ENCODE results near the gene HLA-DMB. TPM values are rescaled to one million over a fixed set of nuclear protein-coding genes. Genes with fewer than 3 reads are reported as not detected.

The HLA-DMB gene
- total and polyA plus RNA-seq, 2 donors (not counting 1 experiment from before 2014, with no cell fraction given), result 0.28 to 0.83 TPM

DNA sequence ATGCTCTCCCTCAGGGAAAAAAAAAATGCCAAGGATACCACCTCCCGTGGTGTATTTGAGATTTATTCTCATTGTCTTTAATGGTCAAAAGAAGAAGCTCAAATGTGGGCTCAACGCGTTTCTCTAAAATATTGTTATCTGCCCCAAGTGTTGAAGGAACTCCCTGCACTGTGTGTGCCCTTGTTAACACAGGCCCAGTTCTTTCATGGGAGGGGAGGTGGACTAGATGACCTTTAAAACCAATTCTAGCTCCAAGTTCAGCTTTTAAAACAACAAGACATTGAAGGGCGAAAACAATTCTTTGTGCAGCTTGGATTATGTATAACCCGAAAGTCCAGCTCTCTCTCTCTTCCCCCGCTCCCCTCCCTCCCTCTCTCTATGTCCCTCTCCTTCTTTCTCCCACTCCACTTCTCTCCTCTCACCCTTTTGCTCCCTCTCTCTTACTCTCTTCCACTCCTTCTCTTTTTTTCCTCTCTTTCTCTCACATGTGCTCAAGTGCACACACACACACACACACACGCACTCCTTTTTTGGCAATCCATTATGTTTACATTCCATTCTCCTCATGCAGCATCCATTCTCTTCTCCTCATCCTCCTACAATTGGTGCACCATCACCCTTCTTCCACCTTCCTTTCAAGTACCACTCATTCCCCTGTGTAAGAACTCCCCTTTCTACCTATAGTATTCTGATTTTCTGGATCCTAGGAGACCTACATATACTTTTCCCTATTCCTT lies 8.5 kb downstream of the HLA-DMB start:
- no peaks in the 10 kb centered on the region for H3K36me3 ChIP-seq (ENCODE audit: control insufficient read depth, insufficient read depth, low read length)
- H3K4me1 ChIP-seq (ENCODE audit: control insufficient read depth, extremely low read depth, insufficient read depth, low read length), result no peaks in the 10 kb centered on the region
- DNase-seq (ENCODE audit: low read depth in 2 of 2), result peak; percentile 21 to 55
- H2AFZ ChIP-seq (ENCODE audit: low read length), result no peak overlapping the region
- no peaks in the 10 kb centered on the region for H3K79me2 ChIP-seq (ENCODE audit: control insufficient read depth, insufficient read depth, low read length)
- no peaks in the 10 kb centered on the region for H4K20me1 ChIP-seq (ENCODE audit: control insufficient read depth, extremely low read depth, insufficient read depth, low read length)
- no peak overlapping the region for H3K4me2 ChIP-seq (ENCODE audit: extremely low read depth, insufficient read depth, low read length)
- H3K4me3 ChIP-seq (replicated peaks in 1 of 4; ENCODE audit: control extremely low read depth in 1 of 4, insufficient read depth in 1 of 4, low read depth in 3 of 4, low read length in 4 of 4), result no peak overlapping the region
- no peaks in the 10 kb centered on the region for H3K9me3 ChIP-seq (ENCODE audit: control insufficient read depth, insufficient read depth, low read depth, low read length)
- TF ChIP-seq, protein P1, sequence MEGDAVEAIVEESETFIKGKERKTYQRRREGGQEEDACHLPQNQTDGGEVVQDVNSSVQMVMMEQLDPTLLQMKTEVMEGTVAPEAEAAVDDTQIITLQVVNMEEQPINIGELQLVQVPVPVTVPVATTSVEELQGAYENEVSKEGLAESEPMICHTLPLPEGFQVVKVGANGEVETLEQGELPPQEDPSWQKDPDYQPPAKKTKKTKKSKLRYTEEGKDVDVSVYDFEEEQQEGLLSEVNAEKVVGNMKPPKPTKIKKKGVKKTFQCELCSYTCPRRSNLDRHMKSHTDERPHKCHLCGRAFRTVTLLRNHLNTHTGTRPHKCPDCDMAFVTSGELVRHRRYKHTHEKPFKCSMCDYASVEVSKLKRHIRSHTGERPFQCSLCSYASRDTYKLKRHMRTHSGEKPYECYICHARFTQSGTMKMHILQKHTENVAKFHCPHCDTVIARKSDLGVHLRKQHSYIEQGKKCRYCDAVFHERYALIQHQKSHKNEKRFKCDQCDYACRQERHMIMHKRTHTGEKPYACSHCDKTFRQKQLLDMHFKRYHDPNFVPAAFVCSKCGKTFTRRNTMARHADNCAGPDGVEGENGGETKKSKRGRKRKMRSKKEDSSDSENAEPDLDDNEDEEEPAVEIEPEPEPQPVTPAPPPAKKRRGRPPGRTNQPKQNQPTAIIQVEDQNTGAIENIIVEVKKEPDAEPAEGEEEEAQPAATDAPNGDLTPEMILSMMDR (conservative IDR thresholded peaks at IDR 0.05 in 1 of 2, IDR thresholded peaks at IDR 0.05 in 1 of 2; ENCODE audit: low read depth in 1 of 2, low read length in 2 of 2), result no peak
- TF ChIP-seq EZH2 (IDR thresholded peaks at IDR 0.05; ENCODE audit: low read length, missing control alignments), result no peak
- H3K9ac ChIP-seq (ENCODE audit: insufficient read depth, low read length), result no peak overlapping the region
- H3K27ac ChIP-seq (ENCODE audit: insufficient read depth, low read length), result no peak overlapping the region
- H3K27me3 ChIP-seq (ENCODE audit: control insufficient read depth, insufficient read depth, low read length), result peaks cover 18% of the 10 kb centered on the region

DNA sequence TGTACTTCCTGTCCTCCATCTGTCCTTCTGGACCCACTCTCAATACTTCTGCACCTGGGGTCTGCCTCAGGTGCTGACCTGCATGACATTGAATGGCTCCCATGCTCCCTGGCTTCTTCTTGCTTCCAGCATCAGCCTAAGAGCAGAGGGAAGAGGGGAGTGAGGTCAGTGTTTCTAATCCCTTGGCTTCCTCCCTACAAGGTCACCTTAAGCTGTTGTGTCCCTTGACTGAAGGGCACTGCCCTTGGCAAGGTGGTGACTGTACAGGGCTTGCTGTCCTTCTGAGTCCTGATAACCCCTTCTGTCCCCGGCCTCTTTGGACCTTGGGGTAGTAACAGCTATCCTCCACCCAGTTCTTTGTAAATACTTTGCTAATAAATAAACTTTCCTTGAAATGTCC lies 9.6 kb downstream of the HLA-DMB start:
- Histone ChIP-seq H3K9ac (ENCODE audit: insufficient read depth, low read length) (no peak overlapping the region), H3K4me2 (ENCODE audit: extremely low read depth, insufficient read depth, low read length) (no peak overlapping the region), H3K4me3 (replicated peaks in 1 of 4; ENCODE audit: control extremely low read depth in 1 of 4, insufficient read depth in 1 of 4, low read depth in 3 of 4, low read length in 4 of 4) (no peak overlapping the region), H3K27me3 (ENCODE audit: control insufficient read depth, insufficient read depth, low read length) (peaks cover 8% of the 10 kb centered on the region), H4K20me1 (ENCODE audit: control insufficient read depth, extremely low read depth, insufficient read depth, low read length) (no peaks in the 10 kb centered on the region), H3K79me2 (ENCODE audit: control insufficient read depth, insufficient read depth, low read length) (no peaks in the 10 kb centered on the region), H3K36me3 (ENCODE audit: control insufficient read depth, insufficient read depth, low read length) (no peaks in the 10 kb centered on the region), H3K4me1 (ENCODE audit: control insufficient read depth, extremely low read depth, insufficient read depth, low read length) (no peaks in the 10 kb centered on the region), H3K27ac (ENCODE audit: insufficient read depth, low read length) (no peak overlapping the region), H3K9me3 (ENCODE audit: control insufficient read depth, insufficient read depth, low read depth, low read length) (no peaks in the 10 kb centered on the region), H2AFZ (ENCODE audit: low read length) (no peak overlapping the region)
- TF ChIP-seq, protein P1 (conservative IDR thresholded peaks at IDR 0.05 in 1 of 2, IDR thresholded peaks at IDR 0.05 in 1 of 2; ENCODE audit: low read depth in 1 of 2, low read length in 2 of 2), result no peak
- no peak for TF ChIP-seq EZH2 (IDR thresholded peaks at IDR 0.05; ENCODE audit: low read length, missing control alignments)
- no peak for DNase-seq (ENCODE audit: low read depth in 2 of 2)

DNA sequence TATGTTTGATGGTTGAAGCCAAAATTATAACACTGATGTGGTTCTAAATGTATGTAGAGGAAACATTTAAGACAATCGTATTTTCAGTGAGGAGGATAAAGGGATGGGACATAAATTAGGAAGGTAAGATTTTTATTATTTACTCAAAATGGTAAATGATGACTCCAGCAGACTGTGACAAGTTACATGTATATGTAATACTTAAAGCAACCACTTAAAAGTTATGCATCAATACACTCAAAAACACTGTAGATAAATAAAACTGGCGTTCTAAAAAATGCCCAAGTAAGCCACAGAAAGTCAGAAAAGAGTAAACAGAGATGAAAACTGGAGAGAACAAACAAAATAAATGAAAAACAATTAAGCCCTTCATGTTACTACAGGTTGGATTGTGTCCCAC lies 18.7 kb downstream of the HLA-DMB start:
- Histone ChIP-seq H3K4me1 (ENCODE audit: control insufficient read depth, extremely low read depth, insufficient read depth, low read length) (no peaks in the 10 kb centered on the region), H3K27me3 (ENCODE audit: control insufficient read depth, insufficient read depth, low read length) (peaks cover 4% of the 10 kb centered on the region), H3K4me2 (ENCODE audit: extremely low read depth, insufficient read depth, low read length) (no peak overlapping the region), H3K36me3 (ENCODE audit: control insufficient read depth, insufficient read depth, low read length) (no peaks in the 10 kb centered on the region), H3K4me3 (replicated peaks in 1 of 4; ENCODE audit: control extremely low read depth in 1 of 4, insufficient read depth in 1 of 4, low read depth in 3 of 4, low read length in 4 of 4) (no peak overlapping the region), H2AFZ (ENCODE audit: low read length) (no peak overlapping the region), H4K20me1 (ENCODE audit: control insufficient read depth, extremely low read depth, insufficient read depth, low read length) (no peaks in the 10 kb centered on the region), H3K9ac (ENCODE audit: insufficient read depth, low read length) (no peak overlapping the region), H3K79me2 (ENCODE audit: control insufficient read depth, insufficient read depth, low read length) (no peaks in the 10 kb centered on the region), H3K9me3 (ENCODE audit: control insufficient read depth, insufficient read depth, low read depth, low read length) (no peaks in the 10 kb centered on the region), H3K27ac (ENCODE audit: insufficient read depth, low read length) (no peak overlapping the region)
- no peak for TF ChIP-seq EZH2 (IDR thresholded peaks at IDR 0.05; ENCODE audit: low read length, missing control alignments)
- TF ChIP-seq, protein P1 (conservative IDR thresholded peaks at IDR 0.05 in 1 of 2, IDR thresholded peaks at IDR 0.05 in 1 of 2; ENCODE audit: low read depth in 1 of 2, low read length in 2 of 2), result no peak
- no peak for DNase-seq (ENCODE audit: low read depth in 2 of 2)

Measured in fibroblast of lung (primary cell).